Thyroid gland (tissue), 4 donors: ENCODE results near the gene TPCN2. TPM values are rescaled to one million over a fixed set of nuclear protein-coding genes. Genes with fewer than 3 reads are reported as not detected.

Experiments
- DNase-seq, 2 donors: peaks; one replicate each; pipeline ENCODE4 v3.0.0-alpha.2; 2019
- H3K27ac ChIP-seq, 3 donors: fragments of 200-600 bp; sonication (generic); 1 replicate in 2 of 3; 2 replicates in 1 of 3; pipeline ENCODE4 v1.5.1; 2016 to 2019; ENCODE audit warnings: mild to moderate bottlenecking in 1 of 3, moderate library complexity in 1 of 3
- H3K27me3 ChIP-seq: fragments of 200-600 bp; sonication (generic); one replicate; pipeline ENCODE4 v1.5.1; 2019
- H3K36me3 ChIP-seq, 2 donors: fragments of 200-600 bp; sonication (generic); one replicate each; pipeline ENCODE4 v1.5.1; 2016 to 2019
- H3K4me1 ChIP-seq, 2 donors: fragments of 200-600 bp; sonication (generic); one replicate each; pipeline ENCODE4 v1.5.1; 2017 to 2019
- H3K4me3 ChIP-seq, 3 donors: fragments of 200-600 bp; sonication (generic); replicated peaks in 1 of 3; 1 replicate in 2 of 3; 2 replicates in 1 of 3; pipeline ENCODE4 v1.5.1; 2016; ENCODE audit warnings: mild to moderate bottlenecking in 1 of 3
- H3K9me3 ChIP-seq: fragments of 200-600 bp; sonication (generic); one replicate; pipeline ENCODE4 v1.5.1; 2017
- POLR2A ChIP-seq, 2 donors: fragments of 450-650 bp; IDR thresholded peaks; one replicate each; pipeline ENCODE4 v1.6.1; 2017; ENCODE audit warnings: antibody characterized with exemption in 2 of 2, mild to moderate bottlenecking in 2 of 2, moderate library complexity in 1 of 2
- WGBS, 2 donors: methylation state at CpG; one replicate each; pipeline ENCODE4 v1.1.5; 2017; 5-methylcytosine and 5-hydroxymethylcytosine counted together
- intact Hi-C: fragments of 100-400 bp; cut with DNase I; formaldehyde crosslinking; loops from one replicate; pipeline ENCODE4 v1.15.1; 2023
- total RNA-seq, 4 donors: library from RNA; depleted of rRNA; stranded (reverse); fragments of >200 nt; gene quantifications; one replicate each; pipeline ENCODE4 v1.2.3, GENCODE V29; 2016
- TF ChIP-seq, protein P1 (sequence below), 6 experiments: fragments of 200-600 bp in 3 of 6; fragments of 450-650 bp in 3 of 6; sonication (generic) in 3 of 6; IDR thresholded peaks; one replicate each; pipeline ENCODE4 v1.5.1; 2016 to 2019; ENCODE audit warnings: antibody characterized with exemption in 6 of 6, mild to moderate bottlenecking in 2 of 6, inconsistent platforms in 1 of 6, moderate library complexity in 1 of 6

The TPCN2 gene
- total RNA-seq, 4 donors from 2014 or later = 10.5 to 30.4 (median 13.7) TPM

- Histone ChIP-seq H3K27ac (no peak overlapping the region), H3K9me3 (no peaks in the 10 kb centered on the region), H3K4me3 (no peak overlapping the region), H3K27me3 (no peaks in the 10 kb centered on the region), H3K36me3 (peaks cover 3 to 12% of the 10 kb centered on the region in 2 donors), H3K4me1 (no peaks in the 10 kb centered on the region)
- WGBS, 2 donors = 86 to 91% methylated on average over 14 to 23 of the region's 23 CpGs
- TF ChIP-seq POLR2A (IDR thresholded peaks at IDR 0.05) = no peak
- TF ChIP-seq, protein P1, sequence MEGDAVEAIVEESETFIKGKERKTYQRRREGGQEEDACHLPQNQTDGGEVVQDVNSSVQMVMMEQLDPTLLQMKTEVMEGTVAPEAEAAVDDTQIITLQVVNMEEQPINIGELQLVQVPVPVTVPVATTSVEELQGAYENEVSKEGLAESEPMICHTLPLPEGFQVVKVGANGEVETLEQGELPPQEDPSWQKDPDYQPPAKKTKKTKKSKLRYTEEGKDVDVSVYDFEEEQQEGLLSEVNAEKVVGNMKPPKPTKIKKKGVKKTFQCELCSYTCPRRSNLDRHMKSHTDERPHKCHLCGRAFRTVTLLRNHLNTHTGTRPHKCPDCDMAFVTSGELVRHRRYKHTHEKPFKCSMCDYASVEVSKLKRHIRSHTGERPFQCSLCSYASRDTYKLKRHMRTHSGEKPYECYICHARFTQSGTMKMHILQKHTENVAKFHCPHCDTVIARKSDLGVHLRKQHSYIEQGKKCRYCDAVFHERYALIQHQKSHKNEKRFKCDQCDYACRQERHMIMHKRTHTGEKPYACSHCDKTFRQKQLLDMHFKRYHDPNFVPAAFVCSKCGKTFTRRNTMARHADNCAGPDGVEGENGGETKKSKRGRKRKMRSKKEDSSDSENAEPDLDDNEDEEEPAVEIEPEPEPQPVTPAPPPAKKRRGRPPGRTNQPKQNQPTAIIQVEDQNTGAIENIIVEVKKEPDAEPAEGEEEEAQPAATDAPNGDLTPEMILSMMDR (IDR thresholded peaks at IDR 0.05) = no peak
- intact Hi-C loops = no loop called here
- DNase-seq = no peak
Observed at GRCh38 chr11:69058511-69059270, 10.0 kb downstream of the TPCN2 start.

DNA sequence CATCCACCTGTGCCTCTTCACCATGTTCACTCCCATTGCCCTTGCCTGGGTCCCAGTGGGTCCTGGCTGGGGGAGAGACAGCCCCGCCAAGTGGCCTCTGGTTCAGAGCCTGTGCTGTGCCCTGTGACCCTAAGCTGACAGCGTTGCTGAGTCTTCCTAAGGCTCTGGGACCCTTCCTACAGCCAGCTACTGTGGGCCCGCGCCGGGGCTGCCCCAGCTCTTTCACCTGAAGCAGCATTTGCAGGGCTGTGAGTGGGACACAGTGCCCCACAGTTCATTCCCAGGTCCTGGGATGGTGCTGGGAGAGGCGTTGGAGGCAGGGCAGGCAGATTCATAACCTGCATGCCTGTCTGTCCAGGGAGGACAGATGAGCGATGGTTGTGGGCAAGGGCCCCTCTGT, 10.7 kb downstream of the TPCN2 start:
- H3K4me3 ChIP-seq = no peak overlapping the region
- no peak for DNase-seq
- H3K4me1 ChIP-seq = no peaks in the 10 kb centered on the region
- H3K27ac ChIP-seq = no peak overlapping the region
- TF ChIP-seq, protein P1 (IDR thresholded peaks at IDR 0.05) = no peak
- no peak for TF ChIP-seq POLR2A (IDR thresholded peaks at IDR 0.05)
- H3K27me3 ChIP-seq = no peaks in the 10 kb centered on the region
- intact Hi-C loops = no loop called here
- peaks cover 5 to 15% of the 10 kb centered on the region in 2 donors for H3K36me3 ChIP-seq
- H3K9me3 ChIP-seq = no peaks in the 10 kb centered on the region
- whole genome bisulfite sequencing, 2 donors = 90 to 100% methylated on average over 4 to 6 of the region's 7 CpGs

DNA sequence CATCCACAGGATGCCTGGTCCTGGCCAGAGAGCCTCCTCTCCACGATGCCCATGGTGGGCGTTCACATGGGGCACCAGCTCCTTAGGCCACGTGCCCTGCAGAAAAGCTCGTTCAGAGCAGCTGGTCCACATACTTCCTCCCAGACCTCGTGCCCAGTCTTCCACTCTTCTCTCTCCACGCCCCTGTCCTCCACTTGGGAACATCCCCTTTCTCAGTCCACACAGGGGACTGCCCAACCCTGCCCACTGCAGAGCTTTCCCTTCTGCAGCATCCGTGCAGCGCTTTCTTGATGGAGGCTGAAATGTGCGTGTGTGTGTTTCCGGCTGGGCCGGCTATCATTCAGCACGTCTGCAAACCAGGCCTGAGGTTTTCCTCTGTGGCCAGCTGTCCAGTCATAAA, 11.3 kb downstream of the TPCN2 start:
- H3K27ac ChIP-seq = no peak overlapping the region
- DNase-seq = no peak
- WGBS, 2 donors = 87 to 90% methylated on average over 12 of the region's 12 CpGs
- peaks cover 5 to 15% of the 10 kb centered on the region in 2 donors for H3K36me3 ChIP-seq
- intact Hi-C loops = no loop called here
- no peaks in the 10 kb centered on the region for H3K27me3 ChIP-seq
- H3K4me3 ChIP-seq = no peak overlapping the region
- no peak for TF ChIP-seq POLR2A (IDR thresholded peaks at IDR 0.05)
- TF ChIP-seq, protein P1 (IDR thresholded peaks at IDR 0.05) = no peak
- H3K9me3 ChIP-seq = no peaks in the 10 kb centered on the region
- no peaks in the 10 kb centered on the region for H3K4me1 ChIP-seq

- no peak for TF ChIP-seq POLR2A (IDR thresholded peaks at IDR 0.05)
- Histone ChIP-seq H3K27me3 (no peaks in the 10 kb centered on the region), H3K9me3 (no peaks in the 10 kb centered on the region), H3K4me3 (no peak overlapping the region), H3K4me1 (no peaks in the 10 kb centered on the region), H3K27ac (no peak overlapping the region), H3K36me3 (peaks cover 5 to 15% of the 10 kb centered on the region in 2 donors)
- WGBS, 2 donors = 90 to 92% methylated on average over 17 to 23 of the region's 25 CpGs
- intact Hi-C loops = no loop called here
- no peak for DNase-seq
Observed at GRCh38 chr11:69060806-69061712, 12.3 kb downstream of the TPCN2 start.

- Histone ChIP-seq H3K4me3 (no peak overlapping the region), H3K27me3 (no peaks in the 10 kb centered on the region), H3K9me3 (no peaks in the 10 kb centered on the region), H3K36me3 (peaks cover 5 to 15% of the 10 kb centered on the region in 2 donors), H3K27ac (no peak overlapping the region), H3K4me1 (no peaks in the 10 kb centered on the region)
- intact Hi-C loops = no loop called here
- WGBS, 2 donors = 88% methylated on average over 4 of the region's 4 CpGs
- TF ChIP-seq POLR2A (IDR thresholded peaks at IDR 0.05) = no peak
- TF ChIP-seq, protein P1 (IDR thresholded peaks at IDR 0.05) = no peak
- no peak for DNase-seq
Observed at GRCh38 chr11:69061713-69062053, 13.0 kb downstream of the TPCN2 start.
